Neural progenitor cell (in vitro differentiated cells): ENCODE results near the gene NAT9. TPM values are rescaled to one million over a fixed set of nuclear protein-coding genes. Genes with fewer than 3 reads are reported as not detected.

Experiments used
- DNase-seq: peaks from one replicate; pipeline ENCODE4 v3.0.0-alpha.2; 2016; ENCODE audit warnings: low spot score
- H2AFZ ChIP-seq: fragments of 200-600 bp; sonication (generic); replicated peaks from 2 replicates; pipeline ENCODE4 v1.6.1; 2016; ENCODE audit warnings: antibody characterized with exemption
- H3F3A ChIP-seq: fragments of 200-600 bp; sonication (generic); 2 replicates; pipeline ENCODE4 v1.6.1; 2016; ENCODE audit warnings: antibody characterized with exemption, low read depth
- H3K27ac ChIP-seq: fragments of 200-600 bp; sonication (generic); 2 replicates; pipeline ENCODE4 v1.5.1; 2016; ENCODE audit warnings: mild to moderate bottlenecking
- H3K27me3 ChIP-seq: fragments of 200-600 bp; sonication (generic); 2 replicates; pipeline ENCODE4 v1.6.1; 2016; ENCODE audit warnings: mild to moderate bottlenecking, moderate library complexity
- H3K36me3 ChIP-seq: fragments of 200-600 bp; sonication (generic); 2 replicates; pipeline ENCODE4 v1.5.1; 2016
- H3K4me1 ChIP-seq: fragments of 200-600 bp; sonication (generic); 2 replicates; pipeline ENCODE4 v1.6.1; 2016; ENCODE audit warnings: mixed run types
- H3K4me2 ChIP-seq: fragments of 200-600 bp; sonication (generic); 2 replicates; pipeline ENCODE4 v1.6.1; 2016
- H3K4me3 ChIP-seq: fragments of 200-600 bp; sonication (generic); 2 replicates; pipeline ENCODE4 v1.5.1; 2016
- H3K79me2 ChIP-seq: fragments of 200-600 bp; sonication (generic); 2 replicates; pipeline ENCODE4 v1.6.1; 2016; ENCODE audit warnings: low read depth
- H3K9ac ChIP-seq: fragments of 200-600 bp; sonication (generic); 2 replicates; pipeline ENCODE4 v1.6.1; 2016
- H3K9me3 ChIP-seq: fragments of 200-600 bp; sonication (generic); 2 replicates; pipeline ENCODE4 v1.5.1; 2016; ENCODE audit warnings: low read depth
- H4K20me1 ChIP-seq: fragments of 200-600 bp; sonication (generic); 2 replicates; pipeline ENCODE4 v1.6.1; 2016; ENCODE audit warnings: low read depth
- H3K27ac Mint-ChIP-seq: 3 replicates; pipeline ENCODE4 v1.8.0; 2021; ENCODE audit warnings: mixed read lengths
- H3K27me3 Mint-ChIP-seq: 2 replicates; pipeline ENCODE4 v1.8.0; 2022; ENCODE audit warnings: low read depth, mild to moderate bottlenecking, inconsistent platforms, moderate library complexity, mixed read lengths; ENCODE audit not compliant: insufficient read depth
- H3K36me3 Mint-ChIP-seq: 3 replicates; pipeline ENCODE4 v1.8.0; 2021; ENCODE audit warnings: mixed read lengths
- H3K4me1 Mint-ChIP-seq: 3 replicates; pipeline ENCODE4 v1.8.0; 2021; ENCODE audit warnings: mixed read lengths
- H3K4me3 Mint-ChIP-seq: 3 replicates; pipeline ENCODE4 v1.8.0; 2021; ENCODE audit warnings: mild to moderate bottlenecking, moderate library complexity, mixed read lengths
- H3K9me3 Mint-ChIP-seq: 3 replicates; pipeline ENCODE4 v1.8.0; 2020; ENCODE audit warnings: mixed read lengths
- EZH2 ChIP-seq: fragments of 200-600 bp; sonication (generic); IDR thresholded peaks from 2 replicates; pipeline ENCODE4 v1.6.1; 2017; ENCODE audit warnings: antibody characterized with exemption, mild to moderate bottlenecking, moderate library complexity
- EZH2phosphoT487 ChIP-seq: fragments of 200-600 bp; sonication (generic); IDR thresholded peaks from 2 replicates; pipeline ENCODE4 v1.6.1; 2017; ENCODE audit warnings: antibody characterized with exemption
- total RNA-seq: library from RNA; depleted of rRNA; stranded (reverse); fragments of >200 nt; gene quantifications from 2 replicates; pipeline ENCODE4 v1.2.3, GENCODE V29; 2015; ENCODE audit warnings: low replicate concordance
- TF ChIP-seq, protein P1 (sequence below): fragments of 200-600 bp; sonication (generic); IDR thresholded peaks from 2 replicates; pipeline ENCODE4 v1.5.1; 2017; ENCODE audit warnings: antibody characterized with exemption, mild to moderate bottlenecking

Gene NAT9
- total RNA-seq, 1 donor from 2014 or later: 75.3 TPM

DNA sequence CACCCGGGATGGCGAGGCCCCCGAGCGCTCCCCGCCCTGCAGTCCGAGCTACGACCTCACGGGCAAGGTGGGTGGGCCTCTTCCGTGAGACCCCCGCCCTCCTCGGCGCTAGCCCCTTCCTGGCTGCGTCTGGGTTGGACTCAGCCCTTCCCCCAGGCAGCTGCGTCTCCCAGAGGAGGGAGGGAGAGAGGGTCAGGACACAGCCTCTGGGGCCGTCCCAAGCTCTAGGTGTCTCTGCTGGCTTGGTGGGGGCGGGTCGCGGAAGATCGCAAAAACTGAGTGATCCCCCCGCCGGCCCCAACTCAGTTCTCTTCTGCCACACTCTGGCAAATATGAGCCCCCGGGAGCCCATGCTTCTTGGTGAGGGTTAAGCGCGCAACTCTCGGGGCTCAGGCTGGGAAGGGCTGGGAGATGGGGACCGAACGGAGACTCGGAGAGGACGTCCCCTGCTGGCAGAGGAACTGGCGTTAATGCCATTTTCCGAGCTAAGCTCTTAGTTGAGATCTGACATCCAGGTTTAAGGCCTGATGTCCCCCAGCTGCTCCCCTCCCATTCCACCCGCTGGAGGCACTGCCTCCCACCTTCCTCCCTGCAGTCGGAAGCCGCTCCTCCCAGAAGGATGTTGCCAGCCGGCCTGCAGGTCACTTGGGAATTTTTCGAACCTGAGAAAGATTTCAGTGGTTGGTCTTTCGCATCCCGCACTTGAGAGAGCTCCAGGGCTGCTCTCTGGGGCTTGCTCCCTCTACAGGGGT, 38.7 kb downstream of the NAT9 start:
- Histone ChIP-seq H3K9me3 (no peaks in the 10 kb centered on the region), H3K79me2 (no peaks in the 10 kb centered on the region), H3F3A (peaks cover 29% of the 10 kb centered on the region), H3K4me2 (peak overlapping the region; percentile 70), H3K27me3 (peaks cover 53% of the 10 kb centered on the region), H3K27ac (no peak overlapping the region), H3K9ac (no peak overlapping the region), H3K36me3 (no peaks in the 10 kb centered on the region), H3K4me1 (peaks cover 7% of the 10 kb centered on the region), H3K4me3 (peak overlapping the region; percentile 50), H2AFZ (peak overlapping the region; percentile 76), H4K20me1 (no peaks in the 10 kb centered on the region)
- DNase-seq: peak; percentile 87
- TF ChIP-seq, protein P1, sequence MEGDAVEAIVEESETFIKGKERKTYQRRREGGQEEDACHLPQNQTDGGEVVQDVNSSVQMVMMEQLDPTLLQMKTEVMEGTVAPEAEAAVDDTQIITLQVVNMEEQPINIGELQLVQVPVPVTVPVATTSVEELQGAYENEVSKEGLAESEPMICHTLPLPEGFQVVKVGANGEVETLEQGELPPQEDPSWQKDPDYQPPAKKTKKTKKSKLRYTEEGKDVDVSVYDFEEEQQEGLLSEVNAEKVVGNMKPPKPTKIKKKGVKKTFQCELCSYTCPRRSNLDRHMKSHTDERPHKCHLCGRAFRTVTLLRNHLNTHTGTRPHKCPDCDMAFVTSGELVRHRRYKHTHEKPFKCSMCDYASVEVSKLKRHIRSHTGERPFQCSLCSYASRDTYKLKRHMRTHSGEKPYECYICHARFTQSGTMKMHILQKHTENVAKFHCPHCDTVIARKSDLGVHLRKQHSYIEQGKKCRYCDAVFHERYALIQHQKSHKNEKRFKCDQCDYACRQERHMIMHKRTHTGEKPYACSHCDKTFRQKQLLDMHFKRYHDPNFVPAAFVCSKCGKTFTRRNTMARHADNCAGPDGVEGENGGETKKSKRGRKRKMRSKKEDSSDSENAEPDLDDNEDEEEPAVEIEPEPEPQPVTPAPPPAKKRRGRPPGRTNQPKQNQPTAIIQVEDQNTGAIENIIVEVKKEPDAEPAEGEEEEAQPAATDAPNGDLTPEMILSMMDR: peak; percentile 66
- TF ChIP-seq EZH2phosphoT487: no peak
- Mint-ChIP-seq H3K4me3 (peak overlapping the region; percentile 69), H3K27ac (no peak overlapping the region), H3K27me3 (peaks cover 43% of the 10 kb centered on the region), H3K4me1 (peaks cover 9% of the 10 kb centered on the region), H3K36me3 (no peaks in the 10 kb centered on the region), H3K9me3 (peaks cover 2% of the 10 kb centered on the region)

DNA sequence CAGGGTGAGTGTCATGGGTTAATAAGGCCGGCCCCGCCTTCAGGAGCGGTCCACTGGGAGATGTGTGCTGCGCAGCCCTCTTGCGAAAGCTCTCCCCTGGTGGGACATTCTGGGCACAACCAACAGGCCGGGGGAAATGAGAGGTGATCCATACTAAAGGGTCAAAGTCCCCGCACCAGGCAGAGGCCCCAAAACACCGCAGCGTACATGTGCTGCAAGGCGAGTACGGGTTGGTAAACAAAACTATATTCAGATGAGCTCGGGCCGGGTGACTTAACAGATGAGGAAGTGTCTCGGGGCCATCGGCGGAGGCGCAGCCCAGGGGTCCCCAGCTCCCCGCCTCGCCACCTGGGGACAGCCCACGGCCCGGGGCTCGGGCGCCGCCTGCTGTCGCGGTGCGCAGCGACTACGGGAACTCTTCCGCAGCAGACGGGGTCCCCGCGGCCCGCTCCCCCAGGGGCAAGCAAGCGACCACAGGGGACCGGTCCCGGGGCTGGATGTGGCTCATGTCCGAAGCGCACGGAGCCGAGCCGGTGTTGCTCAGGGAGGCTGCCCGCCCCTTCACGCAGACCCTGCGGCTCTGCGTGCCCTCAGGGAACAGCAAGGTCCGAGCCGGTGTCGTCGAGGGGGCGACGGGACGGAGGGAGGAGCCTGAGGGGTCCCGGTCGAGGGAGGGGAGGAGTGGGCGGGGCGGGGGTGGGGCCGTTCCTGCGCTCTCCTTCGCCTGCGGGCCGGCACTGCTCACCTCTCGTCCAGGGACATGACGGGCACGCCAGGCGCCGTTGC, 39.4 kb downstream of the NAT9 start, which contains the start of gene RAB37:
Gene RAB37, plus strand, starts transcription at position 744 of the 786 bp plus-strand sequence. Its CDS starts 17 bp downstream, at position 761.
- H3K4me2 ChIP-seq: peak within 1 kb of the TSS; percentile 70
- H3K4me1 ChIP-seq: peaks cover 7% of the 10 kb centered on the region
- peak; percentile 74 for DNase-seq
- peaks cover 29% of the 10 kb centered on the region for H3F3A ChIP-seq
- no peaks in the 10 kb centered on the region for H3K79me2 ChIP-seq
- no peaks in the 10 kb centered on the region for H3K36me3 Mint-ChIP-seq
- H2AFZ ChIP-seq: peak within 1 kb of the TSS; percentile 76
- H3K4me1 Mint-ChIP-seq: peaks cover 9% of the 10 kb centered on the region
- H3K9me3 ChIP-seq: no peaks in the 10 kb centered on the region
- peak within 1 kb of the TSS; percentile 50 for H3K4me3 ChIP-seq
- H3K27me3 Mint-ChIP-seq: peaks cover 43% of the 10 kb centered on the region
- peaks cover 53% of the 10 kb centered on the region for H3K27me3 ChIP-seq
- H3K4me3 Mint-ChIP-seq: peak within 1 kb of the TSS; percentile 75
- H4K20me1 ChIP-seq: no peaks in the 10 kb centered on the region
- H3K27ac ChIP-seq: no peak within 1 kb of the TSS
- no peaks in the 10 kb centered on the region for H3K36me3 ChIP-seq
- H3K27ac Mint-ChIP-seq: no peak within 1 kb of the TSS
- TF ChIP-seq, protein P1: peak; percentile 54
- TF ChIP-seq EZH2 (peak; percentile 65), EZH2phosphoT487 (peak; percentile 0)
- H3K9me3 Mint-ChIP-seq: peaks cover 2% of the 10 kb centered on the region
- no peak within 1 kb of the TSS for H3K9ac ChIP-seq

DNA sequence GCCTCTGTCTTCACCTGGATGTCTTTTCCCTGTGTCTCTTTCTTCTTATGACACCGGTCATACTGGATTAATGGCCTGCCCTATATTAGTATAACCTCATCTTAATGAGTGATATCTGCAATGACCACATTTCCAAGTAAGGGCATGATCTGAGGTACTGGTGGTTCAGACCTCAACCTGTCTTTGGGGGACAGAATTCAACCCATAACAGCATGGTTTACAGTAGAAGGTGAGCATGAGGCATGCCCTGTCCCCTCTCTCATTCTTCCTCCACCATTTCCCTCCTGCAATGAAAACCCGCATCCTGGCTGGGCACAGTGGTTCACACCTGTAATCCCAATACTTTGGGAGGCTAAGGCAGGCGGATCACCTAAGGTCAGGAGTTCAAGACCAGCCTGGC, 41.9 kb downstream of the NAT9 start:
- Histone ChIP-seq H3K9ac (no peak overlapping the region), H3K9me3 (no peaks in the 10 kb centered on the region), H3K4me2 (no peak overlapping the region), H3K27ac (no peak overlapping the region), H3K27me3 (peaks cover 53% of the 10 kb centered on the region), H3K36me3 (no peaks in the 10 kb centered on the region), H4K20me1 (no peaks in the 10 kb centered on the region), H3K4me3 (no peak overlapping the region), H2AFZ (no peak overlapping the region), H3K79me2 (no peaks in the 10 kb centered on the region), H3F3A (peaks cover 29% of the 10 kb centered on the region), H3K4me1 (peaks cover 7% of the 10 kb centered on the region)
- H3K27me3 Mint-ChIP-seq: peaks cover 33% of the 10 kb centered on the region
- H3K36me3 Mint-ChIP-seq: no peaks in the 10 kb centered on the region
- H3K9me3 Mint-ChIP-seq: peaks cover 2% of the 10 kb centered on the region
- H3K27ac Mint-ChIP-seq: no peak overlapping the region
- no peak for TF ChIP-seq EZH2
- TF ChIP-seq, protein P1: no peak
- no peak overlapping the region for H3K4me3 Mint-ChIP-seq
- H3K4me1 Mint-ChIP-seq: peaks cover 9% of the 10 kb centered on the region
- no peak for DNase-seq
